Measurements from ENCODE around the gene ZNF581. TPM values are rescaled to one million over a fixed set of nuclear protein-coding genes. Genes with fewer than 3 reads are reported as not detected.

The ZNF581 gene
- total RNA-seq, 2 donors from 2014 or later = 47.2 to 48.7 TPM

DNA sequence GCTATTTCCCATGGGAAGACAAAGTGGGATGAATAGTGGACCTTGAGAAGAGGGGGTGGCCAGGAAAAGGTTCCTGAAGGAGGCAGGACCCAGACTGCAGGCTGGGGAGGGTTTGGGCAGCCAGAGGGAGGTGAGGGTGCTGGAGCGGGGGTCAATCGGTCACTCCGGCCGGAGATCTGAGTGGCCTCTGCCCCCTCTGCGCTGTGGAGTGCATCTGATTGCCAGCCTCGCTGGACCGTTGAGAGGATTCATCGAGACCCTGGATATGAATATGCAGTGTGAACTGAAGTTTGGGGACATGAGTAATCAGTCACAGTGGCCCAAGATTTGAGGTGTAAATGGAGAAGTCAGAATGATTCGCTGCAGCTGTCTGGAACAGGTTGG is 8.1 kb upstream of the ZNF581 start:
- H3K4me1 ChIP-seq (ENCODE audit: control insufficient read depth, insufficient read depth, low read length) = no peaks in the 10 kb centered on the region
- H3K36me3 ChIP-seq (ENCODE audit: control insufficient read depth, insufficient read depth, low read length) = peaks cover 4% of the 10 kb centered on the region
- Mint-ChIP-seq H3K4me1 (peaks cover 21% of the 10 kb centered on the region), H3K27me3 (ENCODE audit: insufficient read depth) (no peaks in the 10 kb centered on the region), H3K4me3 (peak overlapping the region; percentile 96), H3K36me3 (ENCODE audit: low read depth) (peaks cover 18% of the 10 kb centered on the region), H3K27ac (peak overlapping the region; percentile 99), H3K9me3 (peaks cover 5% of the 10 kb centered on the region)
- no peaks in the 10 kb centered on the region for H3K9me3 ChIP-seq (ENCODE audit: control insufficient read depth, low read length)
- no peak for DNase-seq
- H3K27ac ChIP-seq (ENCODE audit: low read depth, low read length) = peak overlapping the region; percentile 62
- TF ChIP-seq, protein P1, sequence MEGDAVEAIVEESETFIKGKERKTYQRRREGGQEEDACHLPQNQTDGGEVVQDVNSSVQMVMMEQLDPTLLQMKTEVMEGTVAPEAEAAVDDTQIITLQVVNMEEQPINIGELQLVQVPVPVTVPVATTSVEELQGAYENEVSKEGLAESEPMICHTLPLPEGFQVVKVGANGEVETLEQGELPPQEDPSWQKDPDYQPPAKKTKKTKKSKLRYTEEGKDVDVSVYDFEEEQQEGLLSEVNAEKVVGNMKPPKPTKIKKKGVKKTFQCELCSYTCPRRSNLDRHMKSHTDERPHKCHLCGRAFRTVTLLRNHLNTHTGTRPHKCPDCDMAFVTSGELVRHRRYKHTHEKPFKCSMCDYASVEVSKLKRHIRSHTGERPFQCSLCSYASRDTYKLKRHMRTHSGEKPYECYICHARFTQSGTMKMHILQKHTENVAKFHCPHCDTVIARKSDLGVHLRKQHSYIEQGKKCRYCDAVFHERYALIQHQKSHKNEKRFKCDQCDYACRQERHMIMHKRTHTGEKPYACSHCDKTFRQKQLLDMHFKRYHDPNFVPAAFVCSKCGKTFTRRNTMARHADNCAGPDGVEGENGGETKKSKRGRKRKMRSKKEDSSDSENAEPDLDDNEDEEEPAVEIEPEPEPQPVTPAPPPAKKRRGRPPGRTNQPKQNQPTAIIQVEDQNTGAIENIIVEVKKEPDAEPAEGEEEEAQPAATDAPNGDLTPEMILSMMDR (conservative IDR thresholded peaks at IDR 0.05) = no peak
- H3K9ac ChIP-seq (ENCODE audit: extremely low read depth, low read length, poor library complexity, severe bottlenecking) = peak overlapping the region; percentile 90
- peak overlapping the region; percentile 93 for H3K4me3 ChIP-seq (ENCODE audit: low read length)
- WGBS, 2 experiments (ENCODE audit: insufficient coverage in 1 of 2, insufficient read length in 1 of 2) = 7 to 11% methylated on average over 5 to 9 of the region's 9 CpGs
- H3K27me3 ChIP-seq (ENCODE audit: control insufficient read depth, insufficient read depth, low read length, poor library complexity, severe bottlenecking) = no peaks in the 10 kb centered on the region

DNA sequence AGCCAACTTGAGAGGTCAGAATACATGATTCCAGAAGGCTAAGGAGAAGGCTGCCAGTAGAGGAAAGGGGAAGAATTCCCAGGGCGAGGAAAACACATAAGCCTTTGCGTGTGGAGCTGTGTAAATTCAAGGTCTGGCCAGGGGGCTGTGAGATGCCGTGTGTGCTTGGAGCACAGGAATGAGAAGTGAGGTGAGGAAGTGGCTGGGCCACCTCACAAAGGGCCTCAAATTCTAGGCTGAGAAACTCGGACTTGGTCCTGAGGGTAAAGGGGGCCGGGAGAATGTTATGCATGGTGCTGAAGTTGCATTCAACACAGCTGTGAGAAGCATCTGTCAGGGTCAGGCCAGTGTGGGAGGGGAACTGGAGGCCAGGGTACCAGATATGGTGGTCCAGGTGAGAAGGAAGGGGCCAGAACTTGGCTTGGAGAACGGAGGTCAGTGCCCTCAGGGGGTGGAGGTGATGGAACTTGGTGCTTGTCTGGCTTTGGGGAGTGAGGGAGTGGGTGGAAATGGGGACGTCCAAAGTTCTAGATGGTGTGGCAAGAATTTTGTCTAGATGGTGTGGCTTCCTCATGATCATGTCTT is 7.5 kb upstream of the ZNF581 start:
- peaks cover 23% of the 10 kb centered on the region for H3K4me1 Mint-ChIP-seq
- H3K9me3 Mint-ChIP-seq = peaks cover 5% of the 10 kb centered on the region
- H3K27me3 Mint-ChIP-seq (ENCODE audit: insufficient read depth) = no peaks in the 10 kb centered on the region
- H3K27ac ChIP-seq (ENCODE audit: low read depth, low read length) = no peak overlapping the region
- peak overlapping the region; percentile 93 for H3K4me3 ChIP-seq (ENCODE audit: low read length)
- peaks cover 4% of the 10 kb centered on the region for H3K36me3 ChIP-seq (ENCODE audit: control insufficient read depth, insufficient read depth, low read length)
- no peak for DNase-seq
- H3K9ac ChIP-seq (ENCODE audit: extremely low read depth, low read length, poor library complexity, severe bottlenecking) = peak overlapping the region; percentile 90
- H3K27ac Mint-ChIP-seq = peak overlapping the region; percentile 99
- no peaks in the 10 kb centered on the region for H3K4me1 ChIP-seq (ENCODE audit: control insufficient read depth, insufficient read depth, low read length)
- no peaks in the 10 kb centered on the region for H3K27me3 ChIP-seq (ENCODE audit: control insufficient read depth, insufficient read depth, low read length, poor library complexity, severe bottlenecking)
- peaks cover 18% of the 10 kb centered on the region for H3K36me3 Mint-ChIP-seq (ENCODE audit: low read depth)
- no peaks in the 10 kb centered on the region for H3K9me3 ChIP-seq (ENCODE audit: control insufficient read depth, low read length)
- WGBS, 2 experiments (ENCODE audit: insufficient coverage in 1 of 2, insufficient read length in 1 of 2) = 84 to 86% methylated on average over 7 of the region's 7 CpGs
- H3K4me3 Mint-ChIP-seq = peak overlapping the region; percentile 96
- TF ChIP-seq, protein P1 (conservative IDR thresholded peaks at IDR 0.05) = no peak

GRCh38 chr19:55636723-55637122 is 6.7 kb upstream of the ZNF581 start:
- H3K27ac Mint-ChIP-seq = peak overlapping the region; percentile 99
- no peak overlapping the region for H3K9ac ChIP-seq (ENCODE audit: extremely low read depth, low read length, poor library complexity, severe bottlenecking)
- WGBS, 2 experiments (ENCODE audit: insufficient coverage in 1 of 2, insufficient read length in 1 of 2) = 91 to 98% methylated on average over 4 of the region's 4 CpGs

More at GRCh38 chr19:55636723-55637122, 6.7 kb upstream of the ZNF581 start:
- Histone ChIP-seq H3K4me3 (ENCODE audit: low read length) (peak overlapping the region; percentile 93), H3K27ac (ENCODE audit: low read depth, low read length) (no peak overlapping the region), H3K9me3 (ENCODE audit: control insufficient read depth, low read length) (no peaks in the 10 kb centered on the region), H3K36me3 (ENCODE audit: control insufficient read depth, insufficient read depth, low read length) (peaks cover 4% of the 10 kb centered on the region), H3K27me3 (ENCODE audit: control insufficient read depth, insufficient read depth, low read length, poor library complexity, severe bottlenecking) (no peaks in the 10 kb centered on the region), H3K4me1 (ENCODE audit: control insufficient read depth, insufficient read depth, low read length) (no peaks in the 10 kb centered on the region)
- peak overlapping the region; percentile 96 for H3K4me3 Mint-ChIP-seq
- peaks cover 5% of the 10 kb centered on the region for H3K9me3 Mint-ChIP-seq
- peaks cover 18% of the 10 kb centered on the region for H3K36me3 Mint-ChIP-seq (ENCODE audit: low read depth)
- peaks cover 23% of the 10 kb centered on the region for H3K4me1 Mint-ChIP-seq
- no peaks in the 10 kb centered on the region for H3K27me3 Mint-ChIP-seq (ENCODE audit: insufficient read depth)
- DNase-seq = no peak
- TF ChIP-seq, protein P1 (conservative IDR thresholded peaks at IDR 0.05) = no peak

Data from endodermal cell (in vitro differentiated cells).